Hematopoietic multipotent progenitor cell treated with erythropoietin and hydrocortisone succinate and interleukin-3 and kit ligand, for 8 days (in vitro differentiated cells): ENCODE data around the gene EBF3.

Experiments
- DNase-seq: peaks from one replicate; pipeline ENCODE4 v3.0.0-alpha.2; 2015

The EBF3 gene

DNA sequence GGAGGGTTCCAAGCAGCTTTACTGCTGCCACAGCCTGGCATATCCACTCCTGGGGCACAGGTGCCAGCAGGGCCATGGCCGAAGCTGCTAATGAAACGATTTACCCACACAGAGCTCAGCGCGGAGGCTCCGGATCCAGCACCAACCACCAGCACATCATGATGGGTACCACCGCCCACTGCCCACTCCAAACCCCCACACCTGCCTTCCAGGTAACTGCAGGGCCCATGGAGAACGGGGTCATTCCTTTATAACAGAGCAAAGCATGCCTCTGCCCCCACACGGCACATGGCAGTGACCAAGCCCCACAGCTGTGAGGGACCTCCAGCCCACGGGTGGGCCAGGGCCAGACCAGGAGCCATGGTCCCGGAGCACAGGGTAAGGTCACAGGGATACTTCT, 53.2 kb downstream of the EBF3 start:
- no peak for DNase-seq

DNA sequence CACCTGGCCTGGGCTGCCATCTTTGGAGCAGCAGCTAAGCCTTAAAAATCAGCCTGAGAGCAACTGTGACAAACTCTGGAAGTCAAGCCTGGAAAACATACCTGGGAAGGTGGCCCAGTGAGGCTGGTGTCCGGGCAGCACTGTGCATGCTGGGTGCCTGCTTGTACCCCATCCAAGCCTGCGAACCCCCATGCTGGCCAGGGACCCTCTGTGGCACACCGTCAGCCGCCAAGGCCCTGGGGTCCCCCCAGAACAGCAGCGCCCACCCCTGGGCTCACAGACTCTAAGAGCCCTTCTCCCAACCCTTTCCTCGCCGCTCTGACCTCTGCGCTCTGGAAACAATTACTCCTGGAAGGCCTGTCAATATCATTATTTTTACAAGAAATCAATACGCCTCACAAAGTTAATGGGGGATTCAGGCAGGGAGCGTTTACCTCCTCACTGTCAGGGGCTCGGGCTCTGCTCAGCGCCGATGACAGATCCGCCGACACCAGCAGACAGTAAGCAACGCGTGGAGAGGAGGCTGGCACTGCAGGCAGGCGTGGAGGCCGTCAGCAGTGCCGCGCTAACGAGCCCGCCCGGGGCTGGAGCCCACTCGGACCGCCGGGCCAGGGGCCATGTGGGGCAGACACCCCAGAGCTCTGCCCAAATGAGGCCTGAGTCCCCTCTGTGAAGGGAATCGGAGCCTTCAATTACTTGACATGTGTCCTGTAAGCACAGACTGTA, 54.4 kb downstream of the EBF3 start:
- DNase-seq, result no peak

DNA sequence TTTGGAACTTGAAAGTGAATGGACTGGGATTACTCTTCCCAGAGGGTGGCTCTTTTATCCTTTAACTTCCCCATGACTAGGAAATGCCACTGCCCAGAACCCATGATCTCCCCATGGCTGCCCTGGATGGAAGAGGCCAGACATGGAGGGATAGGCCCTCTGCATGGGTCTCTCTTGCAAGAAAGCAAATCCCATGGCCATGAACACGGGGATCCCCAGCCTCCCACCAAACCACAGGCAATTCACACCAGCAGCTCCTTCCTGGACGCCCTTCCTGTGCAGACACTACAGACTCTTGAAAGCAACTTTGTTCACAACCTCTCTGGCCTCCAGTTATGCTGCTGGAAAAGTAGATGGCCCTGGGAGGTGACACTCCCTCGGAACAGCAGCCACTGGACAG, 55.0 kb downstream of the EBF3 start:
- DNase-seq, result no peak

DNA sequence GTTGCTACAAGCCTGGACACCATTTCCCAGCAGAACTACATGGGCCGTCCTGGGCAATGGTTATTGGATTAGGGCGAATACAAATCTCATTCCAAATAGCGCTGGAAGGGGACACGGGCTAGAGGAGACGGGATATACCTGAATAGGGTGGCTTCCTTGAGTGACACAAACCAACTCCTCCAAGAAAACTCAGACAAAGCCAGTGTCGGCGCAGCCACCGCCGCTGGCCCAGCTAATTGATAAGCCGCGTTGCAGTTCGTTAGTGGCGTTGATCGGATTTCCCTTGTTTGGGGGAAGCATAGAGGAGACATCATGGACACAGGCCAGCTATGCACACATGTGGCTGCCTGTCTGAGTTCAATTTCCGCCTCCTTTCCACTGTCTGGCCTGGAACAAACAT, 55.7 kb downstream of the EBF3 start:
- no peak for DNase-seq

DNA sequence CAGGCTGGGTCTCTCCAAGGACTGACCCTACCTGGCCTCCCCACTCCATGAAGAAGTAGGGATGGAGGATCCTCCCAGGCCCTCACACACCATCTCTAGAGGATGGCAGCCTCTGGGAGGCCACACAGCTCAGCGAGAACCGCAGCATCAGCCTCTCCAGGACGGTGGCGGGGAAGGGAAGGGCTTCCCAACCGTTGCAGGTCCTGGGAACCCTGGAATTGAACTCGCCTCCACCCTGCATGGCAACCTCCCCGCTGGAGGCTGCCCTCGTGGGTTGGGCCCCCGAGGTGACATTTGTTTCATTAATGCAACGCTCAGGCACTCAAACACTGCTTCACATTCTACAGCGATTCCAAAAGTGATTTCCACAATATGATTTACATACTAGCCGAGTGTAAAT, 58.5 kb downstream of the EBF3 start:
- DNase-seq, result no peak

DNA sequence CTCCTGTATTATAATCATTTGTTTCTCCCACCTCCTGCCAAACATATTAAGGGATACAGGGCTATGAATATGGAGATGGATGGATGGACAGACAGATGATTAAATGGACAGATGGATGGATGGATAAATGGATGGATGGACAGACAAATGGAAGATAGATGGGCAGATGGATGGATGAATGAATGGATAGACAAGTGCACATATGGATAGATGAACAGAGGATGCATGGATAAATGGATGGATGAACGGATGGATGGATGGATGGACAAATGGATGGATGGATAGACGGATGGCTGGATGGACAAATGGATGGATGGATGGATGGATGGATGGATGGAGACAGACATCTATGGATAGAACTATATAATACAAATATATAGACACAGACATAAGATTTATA, 59.8 kb downstream of the EBF3 start:
- DNase-seq, result no peak

DNA sequence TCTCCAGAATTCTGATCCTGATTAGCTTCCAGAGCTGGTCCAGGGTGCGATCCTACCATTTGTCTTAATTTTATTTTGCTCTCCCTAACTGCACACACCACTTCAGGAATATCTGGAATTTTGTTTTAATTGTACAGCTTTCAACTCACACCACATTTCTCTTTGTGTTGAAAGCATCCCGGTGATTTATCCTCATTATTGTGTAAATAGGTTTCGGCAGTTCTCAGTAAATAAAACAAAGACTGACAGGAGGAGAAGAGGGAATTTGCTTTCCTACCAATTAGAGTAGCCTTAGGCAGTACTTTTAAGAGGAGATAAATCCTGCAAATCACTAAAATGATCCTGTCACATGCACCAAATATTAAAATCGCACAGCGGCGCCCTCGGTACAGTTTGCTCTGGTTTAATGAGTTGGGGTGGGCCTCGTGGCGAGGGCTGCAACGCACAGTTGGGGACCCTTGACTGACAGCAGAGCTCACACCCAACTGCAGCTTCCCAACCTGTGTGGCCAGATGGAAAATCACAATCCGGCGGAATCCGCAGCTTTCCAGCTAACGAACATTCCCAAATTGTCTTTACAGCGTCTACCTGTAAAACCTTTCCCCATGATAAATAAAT, 62.6 kb downstream of the EBF3 start:
- no peak for DNase-seq

DNA sequence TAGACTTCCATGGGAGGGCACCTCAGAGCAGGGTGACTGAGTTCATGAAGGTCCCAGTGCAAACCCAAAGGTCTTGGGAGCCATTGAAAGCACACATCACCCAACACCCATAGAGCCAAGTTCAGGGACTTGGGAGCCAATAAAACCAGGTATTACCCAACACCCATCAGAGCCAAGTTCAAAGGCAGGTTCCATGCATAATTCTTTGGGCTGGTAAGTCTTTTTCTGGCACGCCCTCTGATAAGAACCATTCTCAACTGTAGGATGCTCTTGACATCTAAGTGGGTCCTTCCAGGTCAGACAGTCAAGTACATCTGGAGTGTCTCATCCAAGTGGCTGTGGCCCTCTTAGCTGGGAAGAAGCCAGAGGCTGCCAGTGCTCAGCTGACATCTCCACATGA, 63.2 kb downstream of the EBF3 start:
- no peak for DNase-seq

DNA sequence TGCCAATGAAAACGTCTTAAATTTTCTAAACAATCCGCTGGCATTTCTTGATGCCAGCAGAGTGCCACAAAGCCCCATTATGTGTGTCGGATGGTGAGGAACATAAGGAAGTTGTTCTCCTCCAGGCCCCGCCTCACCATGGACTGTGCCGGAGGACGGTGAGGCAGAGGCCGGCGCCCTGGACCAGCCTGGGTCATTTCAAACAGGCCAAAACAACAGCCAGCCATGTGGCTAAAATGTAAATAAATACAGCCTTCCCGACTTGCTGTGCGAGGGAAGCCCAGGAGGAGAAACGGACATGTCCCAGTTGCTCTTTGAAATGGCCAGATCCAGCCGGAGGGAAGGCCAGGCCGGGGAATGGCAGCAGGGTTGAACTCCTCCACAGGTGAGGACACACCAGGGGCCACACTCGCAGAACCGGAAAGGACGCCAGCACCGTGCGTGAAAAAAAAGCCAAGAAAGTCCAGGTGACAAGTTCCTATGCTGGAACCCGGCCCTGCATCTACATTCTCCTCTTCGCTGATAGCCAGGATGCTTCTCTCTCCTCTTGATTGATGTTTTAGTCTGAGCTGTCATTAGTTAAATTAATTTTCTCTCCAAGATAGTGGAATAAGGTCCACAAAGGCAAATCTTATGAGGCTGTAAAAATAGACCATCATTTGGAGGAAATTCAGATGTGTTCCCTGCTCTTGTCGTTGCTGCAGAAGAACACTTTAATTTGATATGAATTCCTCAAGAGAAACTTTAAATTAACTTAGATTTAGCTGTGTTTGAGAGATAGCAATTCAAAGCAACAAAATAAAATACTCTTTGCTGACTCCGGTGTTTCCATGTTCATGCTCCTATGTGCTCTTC, 64.6 kb downstream of the EBF3 start:
- no peak for DNase-seq

DNA sequence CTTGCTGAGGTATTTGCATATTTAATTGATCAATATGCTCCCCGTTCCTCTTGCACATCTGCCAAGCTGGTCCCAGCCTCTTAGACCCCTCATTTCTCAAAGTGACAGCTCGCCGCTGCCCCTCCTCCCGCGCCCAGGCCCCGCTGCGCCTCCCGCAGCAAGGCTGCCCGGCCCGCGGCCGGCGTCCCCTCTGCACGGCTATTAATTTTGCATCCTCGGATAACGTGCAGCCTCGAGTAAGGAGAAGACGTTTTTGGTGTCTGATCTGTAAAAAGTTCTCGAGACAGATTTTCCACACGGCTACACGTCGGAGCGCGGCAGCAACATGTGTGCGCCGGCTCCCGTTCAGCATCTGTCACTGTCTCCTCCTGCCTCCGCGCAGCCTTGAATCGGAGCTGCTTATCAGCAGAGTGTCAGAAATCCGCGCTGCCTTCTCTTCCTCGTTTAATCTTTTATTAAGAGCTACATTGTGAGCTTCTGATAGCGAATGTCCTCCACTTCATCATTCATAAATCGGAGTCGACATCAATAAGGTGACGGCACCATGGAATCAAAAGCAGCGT, 65.3 kb downstream of the EBF3 start:
- DNase-seq, result no peak

DNA sequence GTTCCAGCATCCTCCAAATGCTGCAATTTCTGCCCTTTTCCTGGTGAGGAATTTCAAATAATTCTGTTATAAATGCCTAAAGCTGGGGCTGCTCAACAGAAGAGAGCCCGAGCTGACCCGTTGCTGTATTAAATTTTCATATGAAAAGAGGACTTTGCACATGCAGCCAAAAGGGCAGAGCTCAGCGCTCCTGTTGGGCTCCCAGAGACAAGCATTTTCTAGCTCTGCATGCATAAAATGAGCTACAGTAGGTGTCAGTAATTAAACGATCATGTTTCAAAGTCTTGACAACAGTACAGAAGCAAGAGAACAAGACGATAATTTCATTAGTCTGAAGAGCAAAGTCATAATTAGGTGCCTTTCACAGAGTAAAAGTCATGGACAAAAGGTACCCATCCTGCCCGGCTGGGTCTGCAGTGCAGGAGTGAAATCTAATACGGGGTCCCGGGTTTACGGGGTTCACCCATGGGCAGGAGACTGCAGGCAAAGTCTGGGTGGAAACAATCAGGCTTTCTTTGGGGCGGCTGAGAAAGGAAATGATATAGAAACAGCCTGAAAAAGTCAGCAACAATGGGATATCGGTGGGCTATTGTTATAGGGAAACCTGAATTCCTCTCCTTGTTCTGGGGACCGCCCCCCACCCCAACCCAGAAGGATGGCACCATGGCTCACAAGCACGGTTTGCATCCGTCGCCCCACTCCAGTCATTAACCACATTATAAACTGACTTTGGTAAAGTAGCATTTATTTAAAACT, 66.0 kb downstream of the EBF3 start:
- no peak for DNase-seq

DNA sequence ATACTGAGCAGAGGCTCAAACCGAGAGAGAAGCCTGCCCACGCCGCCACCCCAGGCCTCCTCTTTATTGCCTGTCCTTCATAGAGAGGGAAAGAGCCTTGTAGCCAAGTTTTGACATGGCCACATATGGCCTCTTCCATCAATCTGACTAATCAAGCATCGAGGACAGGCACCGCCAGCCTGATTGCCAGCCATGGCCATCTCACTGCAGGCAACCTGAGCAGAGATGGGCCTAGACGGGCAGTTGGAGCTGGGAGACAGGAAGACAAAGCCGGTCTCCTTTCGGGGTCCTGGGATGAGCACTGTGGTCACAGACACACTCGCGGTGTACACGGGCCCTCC, 67.2 kb downstream of the EBF3 start:
- no peak for DNase-seq

DNA sequence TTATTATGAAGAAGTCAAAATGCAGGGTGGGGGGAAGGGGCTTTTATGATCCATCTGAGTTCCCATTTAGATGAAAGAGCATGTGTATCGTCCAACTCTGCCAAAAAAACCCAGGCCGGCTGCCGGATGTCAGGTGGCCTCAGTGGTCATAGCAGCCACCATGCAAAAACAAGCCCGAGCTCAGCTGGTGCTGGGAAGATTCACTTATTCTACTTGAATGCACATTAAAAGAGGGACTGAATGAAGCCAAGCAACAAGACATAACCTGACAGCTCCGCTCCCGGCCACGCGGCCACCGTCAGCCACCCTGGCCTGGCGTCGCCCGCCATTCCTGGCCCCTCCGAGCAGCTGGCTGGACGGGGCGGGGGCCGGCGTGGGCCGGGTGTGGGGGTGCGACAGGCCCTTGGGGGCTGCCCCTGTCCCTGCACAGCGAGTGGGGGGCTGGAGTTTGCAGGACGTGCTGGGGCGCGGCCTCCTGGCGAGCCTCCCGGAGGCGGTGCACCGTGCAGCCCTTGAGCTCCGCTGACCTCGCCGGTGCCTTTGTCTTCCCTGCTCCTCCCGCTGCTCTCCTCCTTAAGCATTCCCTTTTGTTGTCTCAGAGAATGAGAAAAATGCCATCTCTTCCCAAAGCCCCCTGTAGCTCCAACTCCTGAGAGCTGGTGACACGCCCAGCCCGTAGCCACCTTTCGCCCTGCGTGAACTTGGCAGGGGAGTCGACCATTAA, 67.8 kb downstream of the EBF3 start:
- DNase-seq, result no peak

DNA sequence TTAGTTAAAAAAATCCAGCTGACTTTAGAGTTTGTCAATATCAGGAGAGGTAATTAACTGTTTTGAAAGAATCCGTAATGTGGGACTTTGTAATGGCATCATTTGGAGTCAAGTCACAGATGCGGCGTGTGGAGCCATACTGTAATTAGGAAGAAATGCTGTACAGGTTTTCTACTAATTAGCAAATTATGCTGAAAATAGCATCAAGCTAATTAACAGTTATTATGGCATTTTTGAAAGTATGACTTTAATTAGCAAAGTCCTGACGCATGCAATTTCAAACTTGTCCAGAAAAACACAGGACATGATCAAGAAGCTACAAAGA, 68.3 kb downstream of the EBF3 start:
- DNase-seq, result no peak

DNA sequence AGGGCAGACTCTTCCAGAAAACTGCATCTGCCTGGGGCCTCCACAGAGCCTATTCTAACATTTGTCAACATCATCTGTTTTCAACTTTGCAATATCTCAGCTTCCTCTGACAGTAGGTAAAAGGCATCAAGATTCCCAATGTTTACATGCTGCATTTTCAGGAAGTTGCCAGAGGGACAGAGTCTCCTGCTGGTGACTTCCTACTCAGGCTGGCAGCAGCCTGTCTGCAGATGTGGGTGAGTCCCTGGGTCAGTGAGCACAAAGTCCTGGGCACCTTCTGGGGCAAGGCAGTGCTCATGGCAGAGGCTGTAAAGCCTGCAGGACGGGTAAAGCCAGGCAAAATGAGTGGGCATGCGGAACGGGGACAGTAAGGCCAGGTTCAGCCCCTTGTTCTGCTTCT, 69.4 kb downstream of the EBF3 start:
- no peak for DNase-seq

DNA sequence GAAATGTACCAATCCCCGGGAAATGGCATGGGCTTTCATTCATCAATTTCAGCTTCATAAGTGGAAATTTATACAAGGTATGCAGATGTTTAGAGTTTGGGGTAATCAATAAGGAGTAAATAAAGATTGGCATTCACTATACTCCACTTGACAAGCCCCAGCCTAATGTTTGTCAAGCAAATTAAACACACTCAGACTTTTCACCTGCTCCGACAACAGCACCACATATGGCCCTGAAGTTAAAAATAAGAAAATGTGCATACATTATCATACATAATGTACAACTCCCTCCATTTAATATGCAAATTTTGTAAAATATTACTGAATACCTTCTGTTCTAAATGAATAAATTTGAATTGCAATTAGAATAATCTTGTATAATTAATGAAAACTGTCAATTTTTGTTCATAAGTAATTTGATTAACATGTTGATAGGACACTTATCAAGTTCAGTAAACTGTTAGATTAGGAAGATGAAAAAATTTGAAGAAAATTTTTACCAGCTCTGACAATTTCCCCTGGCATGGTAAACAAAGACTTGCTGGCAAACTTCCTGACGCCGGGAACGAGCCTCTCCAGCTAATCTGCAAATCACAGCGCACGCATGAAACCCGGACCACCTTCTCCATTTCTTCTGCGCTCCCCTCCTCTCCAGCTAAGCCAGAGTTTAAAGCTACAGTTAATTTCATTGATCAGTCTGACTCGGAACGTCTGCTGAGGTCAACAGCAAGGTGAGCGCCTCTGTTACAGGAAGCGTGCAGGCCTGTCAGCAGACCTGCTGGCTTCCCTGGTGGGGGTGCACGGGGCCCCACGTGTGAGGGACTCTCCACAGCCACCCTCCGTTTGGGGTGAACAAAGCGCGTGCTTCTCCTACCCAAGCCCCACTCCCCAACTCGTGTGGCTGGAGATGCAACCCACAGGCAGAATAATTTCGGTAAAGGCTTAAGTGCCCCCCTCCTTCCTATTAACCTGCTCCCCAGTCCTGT, 70.7 kb downstream of the EBF3 start:
- DNase-seq, result no peak

DNA sequence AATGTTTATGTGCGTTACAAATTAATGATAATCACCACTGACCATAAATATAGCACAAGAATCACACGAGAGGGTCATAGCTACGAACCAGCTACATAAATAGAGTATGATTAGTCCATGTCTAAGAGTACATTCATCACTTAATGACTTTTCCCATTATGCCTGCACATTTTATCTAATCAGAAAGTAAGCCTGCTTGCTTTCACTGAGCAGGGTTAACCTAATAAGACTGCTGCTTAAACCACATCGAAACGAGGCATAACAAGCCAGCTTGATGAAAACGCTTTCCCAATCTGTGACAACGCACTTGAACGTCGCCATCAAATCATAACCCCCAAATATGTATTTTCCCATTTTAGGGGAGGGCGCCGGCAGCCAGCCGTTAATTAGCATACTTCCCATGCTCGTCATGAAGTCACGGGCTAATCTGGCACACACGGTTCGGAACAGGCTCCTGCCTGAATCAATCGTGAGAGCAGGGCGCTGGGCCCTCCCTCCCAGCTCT, 71.5 kb downstream of the EBF3 start:
- no peak for DNase-seq

DNA sequence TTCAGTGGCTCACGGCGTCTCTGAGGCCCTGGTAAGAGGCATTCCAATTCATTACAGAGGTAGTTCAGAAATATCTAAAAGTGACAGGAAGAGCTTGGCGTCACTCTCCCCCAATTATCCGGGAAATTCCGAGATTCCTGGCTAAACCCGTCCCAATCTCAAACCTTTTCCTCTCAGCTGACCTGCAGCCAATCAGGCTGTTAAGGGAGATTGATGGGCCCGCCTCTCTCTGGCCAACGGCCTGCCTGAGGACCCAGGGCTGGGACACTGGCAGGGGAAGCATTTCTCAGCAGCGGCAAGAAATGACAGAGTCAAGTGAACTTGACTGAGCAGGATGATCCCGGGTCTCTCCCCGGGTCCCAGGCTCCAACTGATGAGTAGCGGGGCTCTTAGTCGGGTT, 72.3 kb downstream of the EBF3 start:
- no peak for DNase-seq

DNA sequence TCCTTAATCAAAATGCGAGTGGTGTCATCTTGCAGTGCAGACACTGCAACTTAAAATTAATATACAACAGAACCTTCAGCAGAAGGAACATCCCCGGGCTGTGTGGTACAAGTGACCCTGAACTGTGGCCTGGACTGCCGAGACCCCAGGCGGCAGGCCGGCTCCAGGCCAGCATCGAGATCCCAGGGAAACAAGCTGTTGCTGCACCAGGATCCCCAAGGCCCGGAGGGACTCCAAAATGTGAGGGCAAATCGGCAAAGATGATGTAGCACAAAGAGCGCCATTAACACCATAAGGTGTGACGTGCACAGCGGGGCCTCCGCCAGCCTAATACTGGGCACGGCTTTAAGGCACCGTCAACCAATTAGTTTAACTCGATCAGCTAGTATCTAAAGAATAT, 73.9 kb downstream of the EBF3 start:
- no peak for DNase-seq

DNA sequence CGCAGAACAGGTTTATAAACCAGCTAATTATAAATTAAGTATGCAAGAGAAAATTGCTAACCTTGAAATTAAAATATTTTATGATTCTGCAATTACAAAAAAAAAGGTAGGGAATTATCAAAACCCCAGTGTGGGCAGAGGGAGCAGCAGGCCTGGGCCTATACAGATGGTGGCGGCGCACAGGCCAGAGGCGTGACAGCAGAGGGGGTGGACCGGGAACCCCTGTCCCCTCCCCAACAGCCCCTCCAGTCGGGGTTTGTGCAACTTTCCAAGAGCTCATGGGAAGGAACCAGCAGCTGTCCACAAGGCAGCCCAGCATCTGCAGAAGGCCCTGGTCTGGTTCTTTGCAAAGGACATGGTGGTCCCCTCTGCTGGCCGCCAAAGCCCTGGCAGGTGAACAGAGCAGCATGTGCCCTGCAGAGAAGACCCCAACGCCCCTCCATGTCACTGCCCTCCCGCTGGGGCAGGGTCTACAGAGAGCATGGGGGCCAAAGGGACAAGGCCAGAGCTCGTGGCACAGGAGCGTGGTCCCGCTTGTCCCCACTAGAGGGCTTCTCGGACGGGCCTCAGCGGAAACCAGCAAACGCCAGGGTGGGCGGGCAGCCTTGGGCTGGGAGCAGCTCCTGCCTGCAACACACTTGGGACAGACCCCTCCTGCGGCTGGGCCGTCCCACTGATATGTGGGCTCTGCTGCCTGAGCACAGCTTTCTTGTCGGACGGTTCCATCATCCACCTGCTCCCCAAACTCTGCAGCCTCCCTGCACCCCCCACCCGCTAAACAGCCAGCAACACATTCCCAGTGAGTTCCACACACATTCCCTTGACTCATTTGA, 75.1 kb downstream of the EBF3 start:
- DNase-seq, result peak; percentile 22
